Right renal pelvis (tissue), 4 donors: Measurements from ENCODE around the gene TMEM44. TPM values are rescaled to one million over a fixed set of nuclear protein-coding genes. Genes with fewer than 3 reads are reported as not detected.
"Not testable (repeated sequence)": the region's sequence is repeated elsewhere in the genome, so short reads cannot be mapped to it uniquely, and the experiment has no call there.

Experiments
- DNase-seq, 4 donors: peaks; one replicate each; pipeline ENCODE4 v3.0.0-alpha.2; 2013; ENCODE audit warnings: low read depth in 4 of 4, low spot score in 3 of 4, missing footprints in 1 of 4
- polyA plus RNA-seq, 4 donors: library from polyadenylated mRNA; unstranded; fragments of 120-200 nt; gene quantifications; one replicate each; pipeline ENCODE4 v1.2.1, GENCODE V29; 2013; ENCODE audit not compliant: insufficient read length in 4 of 4

Gene TMEM44
- polyA plus RNA-seq, 4 donors: 13.3 to 17.6 (median 15.4) TPM

DNA sequence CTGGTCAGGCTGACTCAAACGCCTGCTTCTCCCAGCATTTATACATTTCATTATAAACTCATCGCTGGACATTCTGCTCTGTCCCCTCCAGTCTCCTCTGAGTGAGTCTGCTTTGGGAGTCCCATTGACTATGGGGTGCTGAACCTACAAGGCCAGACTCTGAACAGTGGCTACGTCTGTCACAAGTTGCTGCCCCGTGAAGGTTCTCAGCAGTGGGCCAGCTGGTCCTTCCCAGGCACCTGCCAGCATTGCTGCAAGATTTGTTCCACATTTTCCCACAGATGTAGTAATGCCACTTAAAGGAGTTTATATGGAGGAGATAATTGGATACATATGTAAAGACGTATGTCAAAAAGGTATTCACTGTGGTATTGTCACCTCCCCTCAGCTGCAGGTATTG is 73.7 kb downstream of the TMEM44 start:
- no peak for DNase-seq

DNA sequence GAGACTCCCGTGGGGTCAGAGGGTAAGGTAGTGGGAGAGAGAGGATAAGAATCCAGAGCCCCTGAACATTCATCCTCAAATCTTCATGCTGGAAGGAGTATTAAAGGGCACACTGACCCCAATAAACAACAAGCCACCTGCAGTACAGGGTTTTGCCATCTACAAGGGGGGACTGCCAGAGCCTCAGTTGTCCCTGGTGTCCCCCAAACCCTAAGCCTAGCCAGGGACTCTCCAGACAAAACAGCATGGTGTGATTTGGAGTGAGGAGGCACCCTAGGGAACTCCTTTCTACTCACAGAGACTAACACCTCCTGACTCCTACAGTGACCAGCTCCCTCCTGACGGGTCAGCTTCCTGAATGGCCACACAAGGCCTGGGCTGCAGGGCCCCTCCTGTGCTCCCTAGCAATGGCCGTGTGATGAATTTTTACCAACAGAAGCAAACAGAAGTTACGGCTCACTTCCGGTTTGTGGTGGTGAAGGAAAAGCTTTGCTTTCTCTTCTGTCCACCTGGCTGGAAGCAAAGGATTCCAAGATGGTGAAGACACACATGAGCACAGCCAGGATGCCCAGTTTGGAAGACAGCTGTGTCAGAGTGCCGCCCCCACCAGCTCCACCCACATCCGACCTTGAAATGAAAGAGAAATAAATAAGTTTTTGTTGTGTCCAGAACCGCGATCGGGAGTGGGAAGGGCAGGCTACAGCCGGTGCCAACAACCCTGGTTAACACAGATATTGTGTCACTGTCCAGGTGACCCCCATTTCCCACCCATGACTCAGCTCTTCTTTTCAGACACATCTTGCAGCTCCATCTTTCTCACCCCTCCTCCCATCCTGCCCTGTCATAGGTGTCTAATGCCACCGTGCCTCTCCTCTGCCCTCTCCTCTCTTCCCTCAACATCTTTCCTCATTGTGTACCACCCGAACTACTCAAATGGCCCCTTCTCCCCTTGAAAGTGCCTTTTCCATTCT is 76.8 kb downstream of the TMEM44 start:
- DNase-seq: no peak

DNA sequence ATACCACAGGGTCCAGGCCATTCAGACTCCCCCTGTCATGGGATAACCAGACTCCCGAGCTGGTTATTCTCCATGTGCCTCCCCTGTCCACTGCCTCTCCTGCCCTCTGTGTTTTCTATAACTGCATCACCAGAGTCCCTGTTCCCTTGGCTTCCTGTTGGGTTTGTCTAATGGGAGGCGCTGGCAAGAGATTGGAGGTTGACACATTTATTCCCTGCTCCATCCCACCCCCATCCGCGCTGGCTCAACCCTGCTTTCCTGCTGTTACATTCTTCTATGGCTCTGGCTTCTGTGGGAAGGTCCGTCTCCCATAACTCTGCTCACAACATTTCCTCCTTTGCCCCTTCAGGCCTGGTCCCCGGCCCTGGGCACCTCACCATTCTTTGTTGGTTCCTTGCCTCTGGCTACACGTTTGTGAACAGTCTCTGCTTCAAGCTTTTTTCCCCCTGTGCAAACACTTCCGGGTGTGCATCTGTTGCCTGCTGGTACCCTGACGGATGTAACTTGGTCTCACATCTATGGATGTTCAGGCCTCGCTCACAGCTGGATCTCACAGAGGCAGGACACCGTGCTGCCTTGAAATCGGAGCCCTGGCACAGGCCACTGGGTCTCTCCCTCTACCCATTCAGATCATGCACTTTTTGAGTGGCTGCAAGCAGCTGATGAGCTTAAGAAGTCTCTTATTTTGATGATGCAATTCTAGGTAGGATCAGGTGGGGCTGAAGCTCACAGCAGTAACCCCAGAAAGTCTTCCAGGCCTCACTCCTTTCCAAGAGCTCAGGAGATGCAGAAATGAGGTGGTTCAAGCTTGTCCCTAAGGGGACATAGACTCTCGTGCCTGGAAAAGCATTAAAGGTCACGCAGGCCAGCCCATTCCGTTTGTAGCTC is 77.8 kb downstream of the TMEM44 start:
- no peak for DNase-seq

DNA sequence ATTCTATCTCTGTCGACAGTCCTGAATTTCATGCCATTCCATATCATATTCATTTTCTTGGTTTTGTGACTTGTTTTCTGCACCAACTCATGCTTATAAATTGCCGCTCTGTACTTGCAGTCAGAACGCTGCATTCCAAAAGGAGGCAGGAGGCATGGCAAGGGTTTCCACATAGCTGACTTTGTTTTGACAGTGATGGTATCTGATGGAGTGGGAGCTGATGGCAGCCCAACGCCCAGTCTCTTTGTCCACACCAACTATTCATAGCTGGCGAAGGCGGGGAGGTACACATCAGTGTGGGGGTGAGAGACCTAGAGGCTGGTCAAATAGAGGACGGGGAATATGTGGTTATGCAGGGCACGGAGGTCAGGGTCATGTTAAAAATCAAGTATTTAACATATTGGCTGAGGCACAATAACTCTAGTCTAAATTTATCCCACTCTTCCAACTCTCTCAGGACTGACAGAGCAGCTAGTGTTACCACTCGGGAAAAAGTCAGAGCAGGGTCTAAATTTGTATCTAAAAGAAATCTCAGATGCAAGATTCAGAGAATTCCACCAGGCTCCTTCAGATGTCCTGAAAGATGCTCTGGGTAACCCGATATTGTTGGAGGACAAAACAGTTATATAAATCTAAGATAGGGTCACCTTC is 78.6 kb downstream of the TMEM44 start:
- no peak for DNase-seq

DNA sequence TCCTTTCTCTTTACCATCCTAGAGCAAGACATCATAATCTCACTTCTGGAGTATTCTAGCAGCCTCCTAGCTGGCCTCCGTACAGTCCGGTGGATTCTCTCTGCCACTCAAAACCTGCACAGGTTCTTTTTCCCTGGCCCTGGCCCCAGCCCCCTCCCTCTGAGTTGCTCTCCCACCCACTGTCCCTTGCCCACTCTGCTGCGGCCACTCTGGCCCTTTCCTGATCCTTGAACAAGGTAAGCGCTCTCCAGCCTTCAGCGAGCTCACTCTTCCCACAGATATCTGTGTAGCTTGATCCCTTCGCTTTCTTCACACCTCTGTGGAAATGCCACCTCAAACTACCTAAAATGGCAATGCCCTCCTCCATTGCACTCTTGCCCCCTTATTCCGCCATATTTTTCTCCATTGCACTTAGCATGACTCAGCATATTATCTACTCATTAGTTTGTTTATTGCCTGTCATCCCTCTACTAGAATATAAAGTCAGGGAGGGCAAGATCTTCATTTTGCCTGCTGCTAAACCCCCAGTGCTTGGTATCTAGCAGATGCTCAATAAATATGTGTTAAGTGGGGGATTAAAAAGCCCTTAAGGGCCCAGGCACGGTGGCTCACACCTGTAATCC is 80.8 kb downstream of the TMEM44 start:
- DNase-seq: no peak

DNA sequence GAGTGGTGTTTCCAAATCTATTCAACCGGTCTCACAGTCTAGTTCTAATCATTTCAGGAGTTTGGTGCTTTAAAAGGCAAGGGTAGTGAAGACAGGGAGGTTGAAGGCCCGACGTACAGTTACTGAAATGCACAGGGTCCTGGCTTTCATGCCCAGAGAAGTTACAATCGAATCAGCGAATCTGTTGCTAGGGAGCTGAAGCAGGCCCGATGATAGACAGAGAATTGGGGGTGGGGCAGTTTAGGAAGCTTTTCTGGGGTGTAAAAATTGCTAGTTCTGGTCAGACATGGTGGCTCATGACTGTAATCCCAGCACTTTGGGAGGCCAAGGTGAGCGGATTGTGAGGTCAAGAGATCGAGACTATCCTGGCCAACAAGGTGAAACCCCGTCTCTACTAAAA is 83.4 kb downstream of the TMEM44 start:
- DNase-seq: no peak

DNA sequence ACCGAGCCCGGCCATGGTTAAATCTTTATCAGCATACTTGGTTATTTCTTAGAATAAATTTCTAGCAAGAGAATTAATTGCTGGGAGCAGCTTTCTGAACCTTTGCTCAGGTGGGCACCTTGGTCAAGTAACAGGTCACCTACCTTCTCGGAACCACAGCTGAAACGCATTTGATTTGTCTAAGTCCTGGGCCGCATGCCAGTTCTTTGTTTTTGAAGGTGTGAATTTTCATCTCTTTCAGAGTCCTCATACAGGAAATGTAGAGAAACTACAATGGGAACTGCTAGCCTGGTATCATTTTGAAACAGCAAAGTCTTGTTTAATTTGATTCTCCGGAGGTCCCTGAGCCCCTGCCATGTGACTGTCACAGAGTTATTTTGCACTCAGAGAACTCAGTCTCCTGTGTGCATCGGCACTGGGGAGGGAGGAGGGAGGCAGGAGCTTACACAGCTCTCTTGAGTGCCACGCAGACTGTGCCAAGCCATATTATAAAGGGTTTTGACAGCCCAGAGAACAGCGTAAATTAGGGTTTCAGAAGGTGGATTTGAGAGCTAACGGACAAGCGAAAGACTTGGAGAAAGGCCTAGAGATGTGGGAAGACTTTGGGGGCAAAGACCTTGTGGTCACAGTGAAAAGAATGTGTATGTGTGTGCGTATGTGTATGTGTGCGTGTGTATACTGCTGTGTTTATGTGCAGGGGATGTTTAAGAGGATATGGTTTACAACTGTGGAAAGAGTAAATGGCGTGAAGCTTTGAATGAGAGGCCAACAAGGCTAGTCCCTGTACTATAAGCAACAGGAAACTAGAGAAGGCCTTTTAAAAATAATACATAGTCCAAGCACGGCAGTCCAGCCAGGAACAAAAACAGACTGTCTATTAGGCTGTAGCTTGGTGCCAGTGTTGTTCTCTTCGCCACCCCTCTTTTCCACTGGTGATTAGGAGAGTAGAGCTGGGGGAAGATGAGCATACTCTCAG is 84.6 kb downstream of the TMEM44 start:
- DNase-seq: no peak

DNA sequence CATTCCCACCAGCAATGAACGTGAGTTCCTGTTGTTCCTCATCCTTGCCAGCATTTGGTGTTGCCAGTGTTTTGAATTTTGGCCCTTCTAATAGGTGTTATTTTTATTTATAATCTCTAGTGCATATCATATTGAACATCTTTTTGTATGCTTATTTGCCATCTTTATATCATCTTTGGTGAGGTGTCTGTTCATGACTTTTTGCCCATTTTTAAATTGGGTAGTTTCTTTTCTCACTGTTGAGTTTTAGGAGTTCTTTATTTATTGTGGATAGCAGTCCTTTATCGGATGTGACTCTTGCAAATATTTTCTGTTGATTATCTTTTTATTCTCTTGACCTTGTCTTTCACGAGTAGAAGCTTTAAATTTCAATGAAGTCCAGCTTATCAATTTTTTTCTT is 86.2 kb downstream of the TMEM44 start:
- DNase-seq: no peak

DNA sequence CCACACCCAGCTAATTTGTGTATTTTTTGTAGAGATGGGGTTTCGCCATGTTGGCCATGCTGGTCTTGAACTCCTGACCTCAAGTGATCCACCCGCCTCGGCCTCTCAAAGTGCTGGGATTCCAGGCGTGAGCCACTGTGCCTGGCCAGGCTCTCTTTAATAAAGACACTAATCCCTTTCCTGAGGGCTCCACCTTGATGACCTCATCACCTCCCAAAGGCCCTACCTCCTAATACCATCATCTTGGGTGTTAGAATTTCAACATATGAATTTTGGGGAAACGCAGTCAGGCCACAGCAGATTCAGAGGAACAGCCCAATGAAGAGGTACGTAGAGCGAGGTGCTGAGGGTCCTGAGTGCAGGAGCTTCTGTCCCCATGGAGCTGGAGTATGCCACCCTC is 87.7 kb downstream of the TMEM44 start:
- DNase-seq: not testable (repeated sequence)

DNA sequence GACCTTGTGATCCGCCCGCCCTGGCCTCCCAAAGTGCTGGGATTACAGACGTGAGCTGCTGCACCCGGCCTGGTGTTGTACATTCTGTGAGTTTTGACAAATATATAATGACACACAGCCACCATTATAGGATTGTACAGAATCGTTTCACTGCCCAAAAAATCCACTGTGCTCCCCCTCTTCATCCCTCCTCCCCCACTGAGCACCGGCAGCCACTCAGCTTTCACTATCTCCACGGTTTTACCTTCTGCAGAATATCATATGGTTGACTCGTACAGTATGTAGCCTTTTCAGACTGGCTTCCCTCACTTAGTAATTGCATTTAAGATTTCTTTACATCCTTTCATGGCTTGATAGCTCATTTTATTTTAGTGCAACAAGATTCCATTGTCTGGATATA is 89.7 kb downstream of the TMEM44 start:
- DNase-seq: no peak

DNA sequence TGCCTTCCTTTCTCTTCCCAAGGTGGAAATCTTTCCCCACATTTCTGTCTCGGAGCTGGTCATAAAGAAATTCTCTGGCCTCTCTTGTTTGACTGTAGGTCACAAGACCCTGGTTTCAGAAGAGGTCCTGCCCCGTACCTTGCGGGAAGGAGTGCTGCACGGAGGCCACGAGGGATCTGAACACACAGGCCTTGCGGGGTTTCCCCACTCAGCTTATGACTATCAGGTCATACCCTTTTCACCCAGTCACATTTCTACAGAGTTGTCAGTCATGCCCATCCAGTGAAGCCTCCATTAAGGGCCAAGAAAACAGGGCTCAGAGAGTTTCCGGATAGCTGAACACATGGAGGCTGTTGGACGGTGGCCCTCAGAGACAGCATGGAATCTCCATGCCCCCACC is 91.7 kb downstream of the TMEM44 start:
- DNase-seq: no peak

DNA sequence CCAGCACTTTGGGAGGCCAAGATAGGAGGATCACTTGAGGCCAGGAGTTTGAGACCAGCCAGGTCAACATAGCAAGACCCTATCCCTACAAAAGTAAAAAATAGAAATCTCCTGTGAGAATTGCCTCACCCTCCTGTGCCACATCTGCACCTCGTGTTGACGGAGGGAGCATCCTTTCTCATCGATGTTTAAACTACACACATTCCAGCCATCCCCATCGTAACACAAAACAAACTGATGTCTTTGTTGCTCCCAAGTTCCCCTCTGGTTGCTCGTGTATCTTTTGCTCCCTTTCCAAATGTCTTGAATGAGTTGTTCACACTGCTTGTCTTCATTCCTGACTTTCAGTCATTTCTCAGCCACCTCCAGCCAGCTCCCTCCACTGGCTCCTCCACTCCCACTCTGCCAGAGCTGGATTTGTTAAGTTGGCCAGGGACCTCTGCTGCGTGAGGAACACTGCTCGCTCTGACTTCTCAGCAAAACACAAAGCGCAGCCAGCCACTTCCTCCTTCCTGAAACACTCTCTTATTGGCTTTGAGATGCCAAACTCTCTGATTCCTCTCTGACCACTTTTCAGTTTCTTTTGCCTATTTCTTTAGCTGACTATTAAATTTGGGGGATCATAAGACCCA is 92.8 kb downstream of the TMEM44 start:
- DNase-seq: no peak

DNA sequence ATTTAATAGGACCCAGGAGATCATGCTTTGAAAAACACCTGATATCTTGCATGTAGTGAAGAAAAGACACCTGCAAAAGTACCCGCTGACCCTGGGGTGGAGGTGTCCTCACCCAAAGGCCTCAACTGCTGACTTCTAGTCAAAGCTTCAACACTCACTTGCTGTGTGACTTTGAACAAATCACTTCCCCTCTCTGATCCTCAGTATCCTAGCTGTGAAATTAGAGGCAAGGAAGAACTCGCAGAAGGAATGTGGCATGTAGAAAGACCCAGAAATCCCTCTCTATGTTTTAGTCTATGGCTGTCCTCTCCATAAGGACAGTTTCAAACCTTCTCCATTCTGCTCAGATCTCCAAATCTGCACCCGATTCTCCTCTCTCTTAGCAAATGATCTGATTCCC is 93.7 kb downstream of the TMEM44 start:
- no peak for DNase-seq

DNA sequence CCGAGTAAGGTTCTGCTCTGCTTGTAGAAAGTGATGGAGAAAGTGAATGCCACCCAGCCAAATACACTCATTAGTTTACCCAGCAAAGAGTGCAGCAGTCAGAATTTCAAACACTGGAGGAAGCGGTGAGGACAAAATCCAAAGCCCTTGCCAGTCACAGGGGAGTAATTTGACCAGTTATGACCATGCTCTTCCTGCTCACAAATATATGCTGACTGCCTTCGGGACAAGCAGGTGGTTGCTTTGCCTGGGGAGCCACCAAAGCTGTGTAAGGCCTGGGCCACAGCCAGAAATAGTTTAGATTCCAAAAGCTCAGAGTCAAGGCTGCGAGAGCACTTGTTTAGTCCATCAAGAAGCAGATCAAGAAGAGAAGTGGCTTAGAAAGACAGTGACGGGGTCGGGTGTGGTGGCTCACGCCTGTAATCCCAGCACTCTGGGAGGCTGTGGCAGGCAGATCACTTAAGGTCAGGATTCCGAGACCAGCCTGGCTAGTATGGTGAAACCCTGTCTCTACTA is 95.4 kb downstream of the TMEM44 start:
- no peak for DNase-seq

Other genes with a start within 250 kb of the TMEM44 start
- under 1 TPM; 0.40 to 0.91 (median 0.73) TPM for gene GP5, start 234.2 kb downstream of the TMEM44 start, polyA plus RNA-seq
- gene ATP13A3, start 146.4 kb downstream of the TMEM44 start, polyA plus RNA-seq: 100 to 1,000 TPM in 3 of 4 donors, 10 to 100 TPM in 1; 97.7 to 120 (median 117) TPM
- 10 to 100 TPM; 33.5 to 37.1 (median 35.6) TPM for gene LSG1, start 38.8 kb upstream of the TMEM44 start, polyA plus RNA-seq
- gene FAM43A, start 52.5 kb upstream of the TMEM44 start, polyA plus RNA-seq: 1 to 10 TPM; 6.5 to 7.6 (median 6.8) TPM